GDM1 (cell line): ENCODE results near the gene LDLRAD2.
"Not testable (repeated sequence)": the region's sequence is repeated elsewhere in the genome, so short reads cannot be mapped to it uniquely, and the experiment has no call there.

Experiments used
- DNase-seq: peaks from one replicate; lab custom pipeline; 2025; lab: John Stamatoyannopoulos, UW

The LDLRAD2 gene

GRCh38 chr1:21783679-21784603 lies 28.1 kb upstream of the LDLRAD2 start:
- peak; percentile 94 for DNase-seq

- not testable (repeated sequence) for DNase-seq
These were observed 26.3 kb upstream of the LDLRAD2 start for GRCh38 chr1:21785764-21786163.

- no peak for DNase-seq
These were observed 25.4 kb upstream of the LDLRAD2 start for GRCh38 chr1:21786640-21787039.

- no peak for DNase-seq
These were observed 19.0 kb upstream of the LDLRAD2 start for GRCh38 chr1:21793104-21793503.

GRCh38 chr1:21794656-21795055 lies 17.4 kb upstream of the LDLRAD2 start:
- no peak for DNase-seq

GRCh38 chr1:21795075-21795474 lies 17.0 kb upstream of the LDLRAD2 start:
- DNase-seq, result no peak

GRCh38 chr1:21799730-21800129 lies 12.3 kb upstream of the LDLRAD2 start:
- no peak for DNase-seq

GRCh38 chr1:21801100-21801499 lies 11.0 kb upstream of the LDLRAD2 start:
- DNase-seq, result no peak

GRCh38 chr1:21804536-21804935 lies 7.5 kb upstream of the LDLRAD2 start:
- no peak for DNase-seq

- DNase-seq, result no peak
These were observed 1.5 kb downstream of the LDLRAD2 start for GRCh38 chr1:21813542-21813941.

- DNase-seq, result no peak
These were observed 2.3 kb downstream of the LDLRAD2 start for GRCh38 chr1:21814241-21814918.

- no peak for DNase-seq
These were observed 3.0 kb downstream of the LDLRAD2 start for GRCh38 chr1:21814981-21815582.

- DNase-seq, result no peak
These were observed 3.8 kb downstream of the LDLRAD2 start for GRCh38 chr1:21815724-21816321.

- DNase-seq, result no peak
These were observed 4.7 kb downstream of the LDLRAD2 start for GRCh38 chr1:21816602-21817302.

GRCh38 chr1:21818656-21819055 lies 6.6 kb downstream of the LDLRAD2 start:
- DNase-seq, result peak; percentile 25

- no peak for DNase-seq
These were observed 8.7 kb downstream of the LDLRAD2 start for GRCh38 chr1:21820597-21821232.

GRCh38 chr1:21821385-21822019 lies 9.4 kb downstream of the LDLRAD2 start:
- DNase-seq, result no peak

- DNase-seq, result no peak
These were observed 10.3 kb downstream of the LDLRAD2 start for GRCh38 chr1:21822349-21822748.

GRCh38 chr1:21823206-21823979 lies 11.3 kb downstream of the LDLRAD2 start:
- no peak for DNase-seq
